CD4-positive, alpha-beta T cell (primary cell): ENCODE measurements around the gene PROSER2. TPM values are rescaled to one million over a fixed set of nuclear protein-coding genes. Genes with fewer than 3 reads are reported as not detected.

Experiments
- ATAC-seq: fragments of 200-7000 bp; cut with Tn5 transposase; one replicate; pipeline ENCODE4 v1.10.0; 2022; ENCODE audit warnings: mild to moderate bottlenecking; ENCODE audit not compliant: poor library complexity
- CTCF ChIA-PET: fragments of 350-600 bp; sonication (Branson Sonifier 250); formaldehyde crosslinking; loops from one replicate; lab custom pipeline; 2021; ENCODE audit warnings: antibody characterized with exemption, inconsistent platforms; lab: Charles Lee
- POLR2A ChIA-PET: fragments of 350-600 bp; sonication (Branson Sonifier 250); formaldehyde crosslinking; loops from one replicate; lab custom pipeline; 2021; ENCODE audit warnings: antibody characterized with exemption, inconsistent platforms; lab: Charles Lee
- DNase-seq, 14 experiments: peaks; one replicate each; pipeline ENCODE4 v3.0.0-alpha.2; 2013 to 2020; ENCODE audit warnings: mixed read lengths in 2 of 14
- H3K27ac ChIP-seq, 2 donors: one replicate each; pipeline versions ENCODE4 v1.5.1 to v1.7.0; 2013; ENCODE audit warnings: low read length in 2 of 2, low read depth in 1 of 2, mild to moderate bottlenecking in 1 of 2
- H3K27me3 ChIP-seq, 2 experiments: 1 replicate in 1 of 2; 2 replicates in 1 of 2; pipeline versions ENCODE4 v1.6.1 to v1.7.0; 2013; ENCODE audit warnings: low read length in 2 of 2, control low read depth in 1 of 2, mild to moderate bottlenecking in 1 of 2, moderate library complexity in 1 of 2; ENCODE audit not compliant: insufficient read depth in 2 of 2, control insufficient read depth in 1 of 2
- H3K36me3 ChIP-seq: one replicate; pipeline ENCODE4 v1.6.1; 2013; ENCODE audit warnings: low read length, control low read depth; ENCODE audit not compliant: insufficient read depth
- H3K4me1 ChIP-seq: one replicate; pipeline ENCODE4 v1.6.1; 2013; ENCODE audit warnings: low read length, control low read depth; ENCODE audit not compliant: insufficient read depth
- H3K4me3 ChIP-seq: one replicate; pipeline ENCODE4 v1.5.1; 2013; ENCODE audit warnings: mild to moderate bottlenecking, low read length, moderate library complexity
- H3K9me3 ChIP-seq, 2 experiments: 1 replicate in 1 of 2; 2 replicates in 1 of 2; pipeline versions ENCODE4 v1.6.1 to v1.7.0; 2013; ENCODE audit warnings: low read length in 2 of 2, mild to moderate bottlenecking in 2 of 2, control low read depth in 1 of 2, moderate library complexity in 1 of 2; ENCODE audit not compliant: control insufficient read depth in 1 of 2, insufficient read depth in 1 of 2
- H3K27ac Mint-ChIP-seq: one replicate; pipeline ENCODE4 v1.8.0; 2020; ENCODE audit warnings: mixed read lengths
- H3K27me3 Mint-ChIP-seq: one replicate; pipeline ENCODE4 v1.8.0; 2021; ENCODE audit warnings: mixed read lengths
- H3K36me3 Mint-ChIP-seq: one replicate; pipeline ENCODE4 v1.8.0; 2021; ENCODE audit warnings: low read depth, mixed read lengths
- H3K4me1 Mint-ChIP-seq: one replicate; pipeline ENCODE4 v1.8.0; 2021; ENCODE audit warnings: low read depth, mixed read lengths
- H3K4me3 Mint-ChIP-seq: one replicate; pipeline ENCODE4 v1.8.0; 2020; ENCODE audit warnings: mild to moderate bottlenecking, mixed read lengths
- H3K9me3 Mint-ChIP-seq: one replicate; pipeline ENCODE4 v1.8.0; 2020; ENCODE audit warnings: mixed read lengths
- intact Hi-C, 2 experiments: fragments of 100-400 bp; cut with DNase I in 1 of 2; cut with micrococcal nuclease in 1 of 2; formaldehyde crosslinking; loops; one replicate each; pipeline versions ENCODE4 v1.15.1 to v1.9.0; 2023 to 2025; cut with DNase I, micrococcal nuclease
- total RNA-seq, 174 experiments: library from RNA in 2 of 174; stranded (reverse) in 2 of 174; gene quantifications; one replicate each; pipeline ENCODE4 v1.2.3 and lab custom pipeline; 2021 to 2026
- TF ChIP-seq, protein P1 (sequence below): fragments of 200-600 bp; IDR thresholded peaks from one replicate; pipeline ENCODE4 v1.8.0; 2022; ENCODE audit warnings: antibody characterized with exemption, mild to moderate bottlenecking

PROSER2 gene
- total RNA-seq, 2 experiments from 2014 or later, result 1.1 TPM

DNA sequence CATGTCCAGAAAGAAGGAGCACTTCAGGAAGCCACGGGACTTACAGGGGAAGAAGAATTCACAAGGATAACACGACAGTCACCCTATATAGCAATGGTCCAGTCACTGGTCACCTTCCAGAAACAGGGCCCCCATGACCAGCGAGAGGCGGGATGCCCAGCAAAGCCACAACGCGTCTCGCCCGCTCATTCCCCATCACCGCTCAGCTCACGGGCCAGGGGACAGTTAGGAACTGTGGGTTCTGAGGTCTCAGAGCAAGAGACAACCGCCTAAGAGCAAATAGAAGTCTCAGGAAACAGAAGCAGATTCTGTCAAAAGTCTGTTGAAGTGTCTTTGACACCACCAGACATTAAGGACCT lies 71.9 kb downstream of the PROSER2 start:
- no peak overlapping the region for H3K4me3 Mint-ChIP-seq
- no peaks in the 10 kb centered on the region for H3K36me3 Mint-ChIP-seq
- H3K27ac Mint-ChIP-seq, result no peak overlapping the region
- no peaks in the 10 kb centered on the region for H3K36me3 ChIP-seq
- DNase-seq (no peak), ATAC-seq (no peak)
- no peaks in the 10 kb centered on the region for H3K27me3 Mint-ChIP-seq
- intact Hi-C loops, result no loop called here
- CTCF ChIA-PET, result no interaction called here
- no peaks in the 10 kb centered on the region for H3K9me3 Mint-ChIP-seq
- POLR2A ChIA-PET, result no interaction called here
- TF ChIP-seq, protein P1, sequence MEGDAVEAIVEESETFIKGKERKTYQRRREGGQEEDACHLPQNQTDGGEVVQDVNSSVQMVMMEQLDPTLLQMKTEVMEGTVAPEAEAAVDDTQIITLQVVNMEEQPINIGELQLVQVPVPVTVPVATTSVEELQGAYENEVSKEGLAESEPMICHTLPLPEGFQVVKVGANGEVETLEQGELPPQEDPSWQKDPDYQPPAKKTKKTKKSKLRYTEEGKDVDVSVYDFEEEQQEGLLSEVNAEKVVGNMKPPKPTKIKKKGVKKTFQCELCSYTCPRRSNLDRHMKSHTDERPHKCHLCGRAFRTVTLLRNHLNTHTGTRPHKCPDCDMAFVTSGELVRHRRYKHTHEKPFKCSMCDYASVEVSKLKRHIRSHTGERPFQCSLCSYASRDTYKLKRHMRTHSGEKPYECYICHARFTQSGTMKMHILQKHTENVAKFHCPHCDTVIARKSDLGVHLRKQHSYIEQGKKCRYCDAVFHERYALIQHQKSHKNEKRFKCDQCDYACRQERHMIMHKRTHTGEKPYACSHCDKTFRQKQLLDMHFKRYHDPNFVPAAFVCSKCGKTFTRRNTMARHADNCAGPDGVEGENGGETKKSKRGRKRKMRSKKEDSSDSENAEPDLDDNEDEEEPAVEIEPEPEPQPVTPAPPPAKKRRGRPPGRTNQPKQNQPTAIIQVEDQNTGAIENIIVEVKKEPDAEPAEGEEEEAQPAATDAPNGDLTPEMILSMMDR, result no peak
- no peaks in the 10 kb centered on the region for H3K4me1 ChIP-seq
- no peaks in the 10 kb centered on the region for H3K4me1 Mint-ChIP-seq
- H3K9me3 ChIP-seq, result peaks cover 0 to 14% of the 10 kb centered on the region in 2 experiments
- no peak overlapping the region for H3K27ac ChIP-seq
- no peak overlapping the region for H3K4me3 ChIP-seq
- no peaks in the 10 kb centered on the region for H3K27me3 ChIP-seq

DNA sequence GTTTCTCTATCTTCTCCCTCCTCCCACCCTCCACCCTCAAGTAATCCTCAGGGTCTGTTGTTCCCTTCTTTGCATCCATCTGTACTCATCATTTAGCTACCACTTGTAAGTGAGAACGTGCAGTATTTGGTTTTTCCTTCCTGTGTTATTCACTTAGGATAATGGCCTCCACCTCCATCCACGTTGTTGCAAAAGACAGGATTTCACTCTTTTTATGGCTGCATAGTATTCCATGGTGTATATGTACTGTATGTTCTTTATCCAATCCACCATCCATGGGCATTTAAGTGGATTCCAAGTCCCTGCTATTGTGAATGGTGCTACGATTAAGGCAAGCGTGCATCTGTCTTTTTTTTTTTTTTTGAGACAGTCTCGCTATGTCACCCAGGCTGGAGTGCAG lies 72.4 kb downstream of the PROSER2 start:
- DNase-seq (no peak), ATAC-seq (no peak)
- TF ChIP-seq, protein P1, result no peak
- Histone ChIP-seq H3K27ac (no peak overlapping the region), H3K36me3 (no peaks in the 10 kb centered on the region), H3K9me3 (peaks cover 0 to 14% of the 10 kb centered on the region in 2 experiments), H3K27me3 (no peaks in the 10 kb centered on the region), H3K4me1 (no peaks in the 10 kb centered on the region), H3K4me3 (no peak overlapping the region)
- intact Hi-C loops, result no loop called here
- POLR2A ChIA-PET, result no interaction called here
- CTCF ChIA-PET, result no interaction called here
- Mint-ChIP-seq H3K9me3 (no peaks in the 10 kb centered on the region), H3K4me3 (no peak overlapping the region), H3K4me1 (no peaks in the 10 kb centered on the region), H3K27ac (no peak overlapping the region), H3K27me3 (no peaks in the 10 kb centered on the region), H3K36me3 (no peaks in the 10 kb centered on the region)

DNA sequence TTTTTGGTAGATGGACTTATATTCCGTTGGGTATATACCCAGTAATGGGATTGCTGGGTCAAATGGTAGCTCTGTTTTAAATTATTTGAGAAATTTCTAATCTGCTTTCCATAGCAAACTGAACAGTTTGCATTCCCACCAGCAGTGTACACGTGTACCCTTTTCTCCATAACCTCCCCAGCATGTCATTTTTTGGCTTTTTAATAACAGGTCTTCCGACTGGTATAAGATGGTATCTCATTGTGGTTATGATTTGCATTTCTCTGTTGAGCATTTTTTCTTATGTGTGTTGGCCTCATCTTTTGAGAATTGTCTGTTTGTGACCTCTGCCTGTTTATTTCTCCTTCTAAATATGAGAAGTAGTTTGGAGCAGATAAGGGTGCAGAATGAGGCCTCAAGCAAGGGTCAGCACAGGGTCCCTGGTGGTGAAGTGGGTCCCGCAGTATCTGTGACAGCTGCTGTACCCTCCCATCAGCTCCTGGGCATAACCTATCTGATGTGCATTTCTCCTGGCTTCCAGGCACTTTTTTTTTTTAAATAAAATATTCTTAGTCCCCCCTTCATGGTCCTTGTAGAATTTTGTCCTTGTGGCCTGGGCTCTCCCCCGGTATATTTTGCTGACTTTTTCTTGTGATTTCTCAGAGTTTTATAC lies 73.5 kb downstream of the PROSER2 start:
- intact Hi-C loops, result no loop called here
- no peaks in the 10 kb centered on the region for H3K27me3 Mint-ChIP-seq
- H3K36me3 Mint-ChIP-seq, result no peaks in the 10 kb centered on the region
- H3K36me3 ChIP-seq, result no peaks in the 10 kb centered on the region
- H3K4me1 Mint-ChIP-seq, result no peaks in the 10 kb centered on the region
- H3K9me3 Mint-ChIP-seq, result no peaks in the 10 kb centered on the region
- H3K9me3 ChIP-seq, result peaks cover 0 to 14% of the 10 kb centered on the region in 2 experiments
- no peak overlapping the region for H3K27ac Mint-ChIP-seq
- H3K27ac ChIP-seq, result no peak overlapping the region
- no peaks in the 10 kb centered on the region for H3K4me1 ChIP-seq
- no peak overlapping the region for H3K4me3 ChIP-seq
- ChIA-PET POLR2A (no interaction called here), CTCF (no interaction called here)
- no peaks in the 10 kb centered on the region for H3K27me3 ChIP-seq
- TF ChIP-seq, protein P1, result no peak
- H3K4me3 Mint-ChIP-seq, result no peak overlapping the region
- ATAC-seq, result no peak
- DNase-seq, result no peak
